Measurements from ENCODE around the gene CCSER1. TPM values are rescaled to one million over a fixed set of nuclear protein-coding genes. Genes with fewer than 3 reads are reported as not detected.

The CCSER1 gene
- total RNA-seq, 1 donor from 2014 or later = not detected

DNA sequence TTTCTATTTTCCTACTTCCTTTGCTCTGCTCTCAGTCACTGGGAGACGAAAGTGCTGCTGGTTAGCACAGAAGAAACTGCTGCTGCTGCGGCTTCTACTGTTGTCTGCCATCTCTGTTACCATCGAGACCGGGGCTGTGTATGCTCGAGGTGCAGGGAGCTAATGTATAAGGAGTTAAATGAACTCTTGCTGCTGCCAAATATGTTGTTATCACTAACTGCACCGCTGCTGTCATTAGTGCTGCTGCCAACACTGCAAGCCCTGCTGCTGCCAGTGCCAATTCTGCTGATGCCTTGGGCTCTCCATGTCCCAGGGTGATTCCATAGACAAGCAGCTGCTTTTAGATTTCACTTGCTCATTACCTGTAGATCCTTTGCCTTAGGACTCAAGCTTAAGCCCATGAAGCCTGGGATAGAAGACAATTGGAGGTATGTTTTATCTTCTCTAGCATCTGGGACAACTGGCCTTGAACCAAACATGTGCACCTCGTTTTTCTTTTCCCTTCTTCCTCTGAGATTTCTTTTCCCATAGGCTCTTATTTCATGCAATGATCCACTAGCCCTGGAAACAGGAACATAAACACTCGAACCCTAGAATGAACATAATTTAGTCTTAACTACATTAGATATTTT, 107.8 kb downstream of the CCSER1 start:
- H3K4me3 Mint-ChIP-seq (ENCODE audit: unreplicated experiment) = no peak overlapping the region
- no peak for DNase-seq (ENCODE audit: low spot score)
- TF ChIP-seq, protein P1, sequence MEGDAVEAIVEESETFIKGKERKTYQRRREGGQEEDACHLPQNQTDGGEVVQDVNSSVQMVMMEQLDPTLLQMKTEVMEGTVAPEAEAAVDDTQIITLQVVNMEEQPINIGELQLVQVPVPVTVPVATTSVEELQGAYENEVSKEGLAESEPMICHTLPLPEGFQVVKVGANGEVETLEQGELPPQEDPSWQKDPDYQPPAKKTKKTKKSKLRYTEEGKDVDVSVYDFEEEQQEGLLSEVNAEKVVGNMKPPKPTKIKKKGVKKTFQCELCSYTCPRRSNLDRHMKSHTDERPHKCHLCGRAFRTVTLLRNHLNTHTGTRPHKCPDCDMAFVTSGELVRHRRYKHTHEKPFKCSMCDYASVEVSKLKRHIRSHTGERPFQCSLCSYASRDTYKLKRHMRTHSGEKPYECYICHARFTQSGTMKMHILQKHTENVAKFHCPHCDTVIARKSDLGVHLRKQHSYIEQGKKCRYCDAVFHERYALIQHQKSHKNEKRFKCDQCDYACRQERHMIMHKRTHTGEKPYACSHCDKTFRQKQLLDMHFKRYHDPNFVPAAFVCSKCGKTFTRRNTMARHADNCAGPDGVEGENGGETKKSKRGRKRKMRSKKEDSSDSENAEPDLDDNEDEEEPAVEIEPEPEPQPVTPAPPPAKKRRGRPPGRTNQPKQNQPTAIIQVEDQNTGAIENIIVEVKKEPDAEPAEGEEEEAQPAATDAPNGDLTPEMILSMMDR (IDR thresholded peaks at IDR 0.05) = no peak
- H3K9me3 Mint-ChIP-seq (ENCODE audit: low read depth) = no peaks in the 10 kb centered on the region
- no peaks in the 10 kb centered on the region for H3K27me3 Mint-ChIP-seq (ENCODE audit: low read depth)
- H3K27ac Mint-ChIP-seq (ENCODE audit: unreplicated experiment) = no peak overlapping the region
- no peaks in the 10 kb centered on the region for H3K4me1 Mint-ChIP-seq (ENCODE audit: low read depth)
- H3K36me3 Mint-ChIP-seq (ENCODE audit: low read depth) = no peaks in the 10 kb centered on the region

DNA sequence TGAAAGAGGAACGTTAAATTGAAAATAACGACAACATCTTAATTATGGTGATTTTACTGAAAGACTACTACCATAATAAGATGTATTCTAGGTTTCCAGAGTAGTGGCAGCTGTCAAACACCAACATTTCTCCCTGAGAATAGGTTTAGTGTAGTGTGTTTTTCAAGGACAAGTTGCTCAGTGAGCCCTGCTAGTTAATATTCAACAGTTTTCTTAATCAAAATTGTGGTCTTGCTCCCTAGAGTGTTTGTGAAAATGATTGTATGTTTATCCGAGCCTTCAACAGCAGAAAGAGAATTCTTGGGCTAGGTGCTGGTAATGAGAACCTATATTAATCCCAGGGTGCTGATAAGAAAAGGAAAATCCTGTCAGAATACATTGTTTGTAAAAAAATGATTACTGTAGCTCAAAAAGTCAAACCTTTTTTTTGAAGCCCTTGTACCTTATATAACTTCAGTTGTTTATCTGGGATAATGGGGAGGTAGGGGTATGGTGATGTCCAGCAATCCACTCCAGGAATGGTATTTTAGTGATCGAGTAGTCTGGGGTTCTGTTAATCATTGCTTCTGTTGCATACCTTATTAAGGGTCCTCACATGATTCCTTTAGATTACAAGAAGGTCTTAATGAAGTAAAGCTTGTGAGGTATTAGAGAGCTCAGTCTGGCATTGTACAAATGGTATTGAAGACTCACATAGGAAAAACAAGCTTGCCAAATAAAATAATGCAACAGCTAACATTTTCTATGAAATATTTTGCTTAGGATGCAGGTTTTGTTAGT, 110.7 kb downstream of the CCSER1 start:
- no peak overlapping the region for H3K4me3 Mint-ChIP-seq (ENCODE audit: unreplicated experiment)
- H3K27ac Mint-ChIP-seq (ENCODE audit: unreplicated experiment) = no peak overlapping the region
- no peak for DNase-seq (ENCODE audit: low spot score)
- no peaks in the 10 kb centered on the region for H3K9me3 Mint-ChIP-seq (ENCODE audit: low read depth)
- H3K27me3 Mint-ChIP-seq (ENCODE audit: low read depth) = no peaks in the 10 kb centered on the region
- H3K36me3 Mint-ChIP-seq (ENCODE audit: low read depth) = no peaks in the 10 kb centered on the region
- H3K4me1 Mint-ChIP-seq (ENCODE audit: low read depth) = no peaks in the 10 kb centered on the region
- TF ChIP-seq, protein P1 (IDR thresholded peaks at IDR 0.05) = no peak

DNA sequence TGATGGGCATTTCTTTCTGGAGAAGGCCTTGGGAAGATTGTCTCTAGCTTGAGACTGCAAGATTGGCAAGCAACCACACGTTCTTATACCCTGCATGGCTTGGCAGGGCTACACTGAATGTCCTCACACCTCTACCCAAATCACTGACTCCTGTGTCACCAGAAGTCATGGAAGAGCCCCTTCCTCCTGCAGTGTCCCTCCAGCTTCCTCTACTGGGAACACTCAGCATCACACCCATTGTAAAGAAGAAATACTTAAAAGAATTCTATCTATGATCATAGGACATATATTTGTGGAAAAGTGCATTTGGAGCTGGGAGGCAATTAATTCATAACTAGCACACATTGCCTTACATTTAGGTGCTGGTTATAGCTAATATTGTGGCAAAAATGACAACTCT, 113.1 kb downstream of the CCSER1 start:
- DNase-seq (ENCODE audit: low spot score) = no peak
- Mint-ChIP-seq H3K4me3 (ENCODE audit: unreplicated experiment) (no peak overlapping the region), H3K9me3 (ENCODE audit: low read depth) (no peaks in the 10 kb centered on the region), H3K27me3 (ENCODE audit: low read depth) (no peaks in the 10 kb centered on the region), H3K27ac (ENCODE audit: unreplicated experiment) (no peak overlapping the region), H3K36me3 (ENCODE audit: low read depth) (no peaks in the 10 kb centered on the region), H3K4me1 (ENCODE audit: low read depth) (no peaks in the 10 kb centered on the region)
- TF ChIP-seq, protein P1 (IDR thresholded peaks at IDR 0.05) = no peak

DNA sequence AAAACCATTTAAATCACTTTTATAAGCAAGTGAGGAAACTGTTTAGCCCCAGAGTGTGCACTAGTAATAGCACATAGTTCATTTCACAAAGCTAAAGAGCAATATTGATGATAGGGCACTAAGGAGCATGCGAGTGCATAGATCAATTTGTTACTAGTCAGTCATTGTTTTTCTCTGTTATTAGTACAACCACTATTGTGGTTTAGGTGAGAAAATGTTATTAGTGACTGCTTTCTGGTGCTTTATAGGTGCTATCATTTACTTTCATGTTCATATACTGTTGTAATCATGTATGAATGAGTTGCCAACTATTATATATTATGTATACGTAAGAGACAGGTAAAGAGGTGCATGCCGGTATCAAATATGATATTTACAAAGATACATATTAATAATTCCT, 113.8 kb downstream of the CCSER1 start:
- no peaks in the 10 kb centered on the region for H3K9me3 Mint-ChIP-seq (ENCODE audit: low read depth)
- no peaks in the 10 kb centered on the region for H3K4me1 Mint-ChIP-seq (ENCODE audit: low read depth)
- no peak overlapping the region for H3K4me3 Mint-ChIP-seq (ENCODE audit: unreplicated experiment)
- TF ChIP-seq, protein P1 (IDR thresholded peaks at IDR 0.05) = no peak
- no peaks in the 10 kb centered on the region for H3K27me3 Mint-ChIP-seq (ENCODE audit: low read depth)
- no peak overlapping the region for H3K27ac Mint-ChIP-seq (ENCODE audit: unreplicated experiment)
- H3K36me3 Mint-ChIP-seq (ENCODE audit: low read depth) = no peaks in the 10 kb centered on the region
- no peak for DNase-seq (ENCODE audit: low spot score)

DNA sequence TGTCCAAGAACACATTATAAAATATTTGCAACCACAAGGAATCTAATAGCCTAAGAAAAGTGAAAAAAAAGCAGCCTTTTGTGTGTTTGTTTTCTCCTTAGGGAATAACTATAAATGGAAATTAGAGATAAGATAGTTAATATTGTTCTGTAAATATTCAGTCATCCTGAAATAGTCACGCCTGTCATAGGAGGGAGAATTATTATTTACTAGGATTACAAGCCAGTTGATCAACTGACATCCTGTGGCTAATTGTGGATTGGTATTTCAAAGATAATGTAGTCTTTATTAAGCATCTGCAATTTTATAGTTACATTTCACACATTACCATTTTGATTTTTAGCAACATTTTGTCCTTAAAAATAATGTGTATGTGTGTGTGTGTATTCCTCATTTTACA, 118.6 kb downstream of the CCSER1 start:
- Mint-ChIP-seq H3K4me3 (ENCODE audit: unreplicated experiment) (no peak overlapping the region), H3K9me3 (ENCODE audit: low read depth) (no peaks in the 10 kb centered on the region), H3K27me3 (ENCODE audit: low read depth) (peaks cover 4% of the 10 kb centered on the region), H3K27ac (ENCODE audit: unreplicated experiment) (no peak overlapping the region), H3K36me3 (ENCODE audit: low read depth) (no peaks in the 10 kb centered on the region), H3K4me1 (ENCODE audit: low read depth) (no peaks in the 10 kb centered on the region)
- no peak for DNase-seq (ENCODE audit: low spot score)
- TF ChIP-seq, protein P1 (IDR thresholded peaks at IDR 0.05) = no peak
